Glomerular visceral epithelial cell (primary cell): Measurements from ENCODE around the gene NAA60.
"Not testable (repeated sequence)": the region's sequence is repeated elsewhere in the genome, so short reads cannot be mapped to it uniquely, and the experiment has no call there.

ENCODE experiments used
- DNase-seq: peaks from one replicate; pipeline ENCODE4 v3.0.0-alpha.2; 2016; ENCODE audit errors: extremely low spot score

NAA60 gene

GRCh38 chr16:3482659-3483241, 39.3 kb downstream of the NAA60 start:
- no peak for DNase-seq

DNA sequence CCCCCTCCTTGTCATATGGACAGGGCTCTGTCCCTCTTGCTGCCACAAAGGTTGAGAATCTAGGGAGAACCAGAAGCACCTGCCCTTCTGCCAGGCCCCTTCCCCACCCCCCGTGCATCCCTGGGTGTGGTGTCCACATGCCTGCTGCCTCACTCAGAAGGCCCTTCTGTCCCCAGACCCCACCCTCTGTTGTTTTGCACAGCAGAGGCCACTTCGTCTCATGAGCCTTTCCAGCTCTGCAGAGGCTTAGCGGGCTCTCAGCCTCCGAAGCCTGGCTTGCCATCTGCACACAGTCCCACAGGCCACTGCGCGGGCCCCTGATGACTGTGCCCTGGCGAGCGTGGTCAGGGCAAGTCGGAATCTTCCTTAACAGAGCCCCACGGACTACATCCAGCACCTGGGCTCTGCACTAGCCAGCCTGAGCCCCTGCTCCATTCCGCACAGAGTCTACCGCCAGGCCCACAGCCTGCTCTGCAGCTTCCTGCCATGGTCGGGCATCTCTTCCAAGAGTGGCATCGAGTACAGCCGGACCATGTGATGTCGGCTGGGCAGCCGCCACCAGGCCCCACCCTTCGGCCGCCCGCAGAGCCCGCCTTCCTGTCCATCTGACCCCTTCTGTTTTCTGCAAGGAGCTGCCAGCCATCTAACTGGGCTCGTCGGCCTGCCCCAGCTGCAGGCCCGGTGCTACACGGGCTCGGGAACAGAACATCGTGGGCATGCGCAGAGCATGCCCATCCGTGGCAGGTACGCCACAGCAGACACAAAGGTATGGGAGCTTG, 41.0 kb downstream of the NAA60 start:
- DNase-seq, result no peak

DNA sequence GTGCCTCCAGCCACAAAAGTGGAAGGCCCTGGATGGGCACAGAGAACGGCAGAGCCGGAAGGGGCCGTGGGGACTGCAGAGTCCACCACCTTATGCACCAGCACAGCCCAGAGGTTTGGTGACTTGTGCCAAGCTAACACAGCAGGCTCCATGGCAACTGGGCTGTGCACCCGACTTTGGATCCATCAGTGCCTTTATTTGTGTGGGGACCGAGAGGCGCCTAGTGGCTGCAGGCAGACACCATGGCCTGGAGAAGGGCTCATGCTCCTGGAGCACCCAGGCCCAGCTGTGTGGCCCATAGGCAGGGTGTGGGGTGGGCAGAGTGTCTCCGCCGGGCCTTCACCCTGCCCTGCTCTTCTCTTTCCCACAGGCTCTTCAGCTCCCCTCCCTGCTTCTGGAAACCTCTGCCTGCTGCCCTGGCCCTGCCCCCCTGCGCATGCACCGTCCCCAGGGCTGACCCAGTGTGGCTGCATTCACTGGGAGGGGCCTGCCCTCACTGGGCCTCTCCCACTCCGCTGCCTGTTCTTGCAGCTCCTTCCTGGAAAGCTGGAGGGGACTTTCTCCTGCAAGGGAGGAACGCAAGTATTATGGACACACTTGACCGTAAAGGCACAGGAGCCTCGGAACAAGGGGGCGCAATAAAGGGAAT, 41.7 kb downstream of the NAA60 start:
- DNase-seq, result no peak

- no peak for DNase-seq
These were observed 42.5 kb downstream of the NAA60 start for GRCh38 chr16:3485821-3486505.

DNA sequence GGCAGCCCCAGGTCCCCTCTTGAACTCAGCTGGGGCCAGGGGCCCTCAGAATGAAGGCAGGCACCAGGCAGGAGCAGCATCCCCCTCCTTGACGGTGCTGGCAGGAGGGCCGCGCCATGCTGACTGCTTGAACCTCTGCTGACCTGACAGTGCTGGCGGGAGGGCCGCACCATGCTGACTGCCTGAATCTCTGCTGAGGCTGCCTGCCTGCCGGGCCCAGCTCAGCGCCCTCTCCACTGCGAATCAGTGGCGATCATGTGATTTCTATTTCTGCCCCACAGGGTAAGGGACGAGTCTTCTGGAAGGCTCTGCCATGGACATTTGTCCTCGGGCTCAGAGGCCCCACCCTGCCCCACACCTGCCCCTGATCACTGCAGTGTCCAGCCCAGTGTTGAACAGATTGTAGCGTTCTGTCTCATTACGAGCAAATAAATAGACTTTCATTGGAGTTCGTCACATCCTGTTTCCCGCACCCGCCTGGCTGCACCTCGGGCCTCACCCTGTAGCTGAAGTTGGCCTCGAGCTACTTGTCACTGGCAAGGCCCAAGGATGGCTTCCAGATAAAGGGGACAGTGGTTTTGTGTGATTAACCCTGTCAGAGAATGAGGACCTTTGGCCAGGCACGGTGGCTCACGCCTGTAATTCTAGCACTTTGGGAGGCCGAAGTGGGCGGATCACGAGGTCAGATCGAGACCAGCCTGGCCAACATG, 43.2 kb downstream of the NAA60 start:
- no peak for DNase-seq

DNA sequence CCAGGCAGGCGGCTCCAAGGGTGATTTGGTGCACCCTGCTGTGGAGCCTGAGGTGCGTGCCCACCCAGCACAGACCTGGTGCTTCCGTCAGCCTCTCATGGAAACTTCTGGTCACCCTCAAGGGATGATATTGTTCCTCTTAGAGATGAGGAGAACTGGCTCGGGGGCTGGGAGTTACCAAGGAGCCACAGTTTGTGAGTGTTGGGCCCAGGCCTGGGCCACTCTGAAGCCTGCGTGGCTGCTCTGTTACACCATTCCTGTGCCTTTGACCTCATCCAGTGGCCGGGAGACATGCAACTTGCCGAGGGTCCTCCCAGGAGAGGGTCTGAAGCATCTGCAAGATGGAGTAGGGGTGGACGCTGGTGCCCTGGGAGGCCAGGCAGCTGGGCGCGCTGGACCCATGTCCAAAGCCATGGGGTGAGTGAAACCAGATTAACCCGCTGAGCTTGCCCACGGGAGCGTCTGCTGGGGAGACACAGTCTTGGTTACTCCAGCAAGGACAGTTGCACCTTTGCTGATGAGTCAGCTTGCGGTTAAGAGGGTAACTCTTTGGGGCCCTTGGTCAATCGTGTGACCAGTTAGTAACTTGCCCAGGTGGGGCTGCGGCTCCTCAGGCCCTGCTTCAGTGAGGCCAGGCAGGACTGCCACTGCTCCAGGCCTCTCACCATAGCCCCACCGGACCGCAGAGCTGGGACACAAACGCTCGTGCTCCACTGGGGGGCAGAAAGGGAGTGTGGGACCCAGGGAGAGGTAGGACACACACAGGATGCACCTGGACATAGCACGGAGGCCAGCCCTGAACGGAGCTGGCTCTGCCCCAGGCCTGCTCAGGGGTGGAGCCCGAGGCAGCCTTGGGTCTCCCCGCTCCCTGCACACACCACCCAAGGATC, 44.3 kb downstream of the NAA60 start:
- DNase-seq, result no peak

DNA sequence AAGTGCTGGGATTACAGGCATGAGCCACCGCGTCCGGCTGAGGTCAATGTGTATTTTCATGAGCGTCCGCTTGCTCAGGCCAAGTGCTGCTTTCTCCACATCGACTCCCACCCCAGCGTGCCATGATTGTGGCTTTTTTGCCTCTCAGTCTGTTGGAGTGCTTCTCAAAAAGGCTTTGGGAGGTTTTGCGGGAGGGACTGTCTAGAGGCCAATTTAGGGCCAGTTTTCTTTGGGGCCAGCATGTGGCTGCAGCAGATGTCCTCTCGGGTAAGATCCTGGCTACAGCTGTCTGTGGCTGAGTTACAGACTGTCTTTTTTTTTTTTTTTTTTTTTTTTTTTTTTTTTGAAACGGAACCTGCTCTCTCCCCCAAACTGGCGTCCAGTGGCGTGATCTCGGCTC, 45.3 kb downstream of the NAA60 start:
- DNase-seq, result no peak

DNA sequence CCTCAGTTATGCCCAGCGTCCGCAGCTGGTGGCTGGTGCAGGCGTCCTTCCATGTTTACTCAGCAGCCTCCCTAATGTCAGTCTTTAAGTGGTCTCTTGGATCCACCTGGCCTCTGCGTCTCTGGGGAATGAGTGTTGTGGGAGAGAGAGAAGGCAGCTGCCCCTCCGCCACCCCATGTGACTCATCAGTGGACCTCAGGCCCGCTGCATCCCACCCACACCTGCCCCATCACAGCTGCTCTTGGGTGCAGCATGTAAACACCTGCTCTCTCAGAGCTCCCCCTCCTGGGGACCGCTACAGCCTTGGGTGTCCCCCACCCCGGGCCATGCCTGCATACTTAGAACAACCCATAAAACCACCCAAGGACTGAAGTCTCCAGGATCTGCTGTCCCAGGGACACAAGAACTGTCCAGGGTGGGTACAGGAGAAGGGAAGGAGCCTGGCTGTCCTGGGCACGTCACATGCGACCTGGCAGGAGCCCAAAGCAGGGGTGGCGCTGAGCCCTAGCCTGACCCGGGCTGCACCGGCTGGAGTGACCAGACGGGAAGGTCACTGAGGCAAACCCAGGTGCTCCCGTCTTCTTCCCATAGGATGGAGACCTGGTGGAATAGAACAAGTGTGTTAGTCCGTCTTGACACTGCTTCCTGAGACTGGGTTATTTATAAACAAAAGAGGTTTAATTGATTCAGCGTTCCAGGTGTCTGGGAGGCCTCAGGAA, 47.6 kb downstream of the NAA60 start:
- DNase-seq, result no peak

GRCh38 chr16:3492356-3492755, 48.9 kb downstream of the NAA60 start:
- no peak for DNase-seq

GRCh38 chr16:3494386-3494973, 51.0 kb downstream of the NAA60 start:
- DNase-seq, result no peak

- DNase-seq, result no peak
These were observed 51.7 kb downstream of the NAA60 start, which contains the start of gene C16orf90 for GRCh38 chr16:3495176-3495575. TSS of gene C16orf90 (minus strand) at chr16:3495489. CDS start at chr16:3495421, 68 bp downstream.

DNA sequence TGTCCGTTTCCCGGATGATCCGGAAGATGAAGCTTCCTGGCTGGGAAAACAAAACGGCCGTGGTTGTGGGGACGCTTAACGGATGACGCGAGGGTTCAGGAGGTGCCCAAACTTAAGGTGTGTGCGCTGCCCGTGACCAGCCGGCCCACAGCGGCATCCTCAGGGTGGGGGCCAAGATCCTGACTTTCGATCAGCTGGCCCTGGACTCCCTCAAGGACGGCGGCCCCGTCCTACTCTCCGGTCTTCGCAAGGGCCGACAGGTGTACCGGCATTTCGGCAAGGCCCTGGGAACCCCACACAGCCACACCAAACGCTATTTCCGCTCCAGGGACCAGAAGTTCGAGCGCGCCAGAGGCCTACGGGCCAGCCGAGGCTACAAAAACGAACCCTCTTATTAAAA, 52.9 kb downstream of the NAA60 start:
- no peak for DNase-seq

GRCh38 chr16:3497771-3498170, 54.3 kb downstream of the NAA60 start:
- DNase-seq, result no peak

DNA sequence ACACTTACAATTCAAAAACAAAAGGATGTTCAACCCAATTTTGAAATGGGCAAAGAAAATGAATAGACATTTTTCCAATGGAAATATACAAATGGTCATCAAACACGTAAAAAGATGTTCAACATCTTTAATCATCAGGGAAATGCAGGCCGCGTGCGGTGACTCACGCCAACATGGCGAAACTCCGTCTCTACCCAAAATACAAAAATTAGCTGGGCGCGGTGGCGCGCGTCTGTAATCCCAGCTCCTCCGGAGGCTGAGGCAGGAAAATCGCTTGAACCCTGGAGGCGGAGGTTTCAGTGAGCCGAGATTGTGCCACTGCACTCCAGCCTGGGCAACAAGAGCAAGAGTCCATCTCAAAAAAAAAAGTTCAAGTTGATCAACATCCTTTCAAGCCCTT, 55.5 kb downstream of the NAA60 start:
- no peak for DNase-seq

DNA sequence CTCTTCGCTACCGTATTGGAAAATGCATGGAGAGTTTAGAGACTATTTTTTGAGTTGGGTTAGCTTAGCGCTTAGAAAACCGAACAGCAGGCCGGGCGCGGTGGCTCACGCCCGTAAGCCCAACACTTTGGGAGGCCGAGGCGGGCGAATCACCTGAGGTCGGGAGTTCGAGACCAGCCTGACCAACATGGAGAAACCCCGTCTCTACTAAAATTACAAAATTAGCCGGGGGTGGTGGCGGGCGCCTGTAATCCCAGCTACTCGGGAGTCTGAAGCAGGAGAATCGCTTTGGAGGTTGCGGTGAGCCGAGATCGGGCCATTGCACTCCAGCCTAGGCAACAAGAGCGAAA, 57.9 kb downstream of the NAA60 start:
- DNase-seq, result not testable (repeated sequence)

GRCh38 chr16:3501783-3502400, 58.4 kb downstream of the NAA60 start:
- DNase-seq, result no peak

DNA sequence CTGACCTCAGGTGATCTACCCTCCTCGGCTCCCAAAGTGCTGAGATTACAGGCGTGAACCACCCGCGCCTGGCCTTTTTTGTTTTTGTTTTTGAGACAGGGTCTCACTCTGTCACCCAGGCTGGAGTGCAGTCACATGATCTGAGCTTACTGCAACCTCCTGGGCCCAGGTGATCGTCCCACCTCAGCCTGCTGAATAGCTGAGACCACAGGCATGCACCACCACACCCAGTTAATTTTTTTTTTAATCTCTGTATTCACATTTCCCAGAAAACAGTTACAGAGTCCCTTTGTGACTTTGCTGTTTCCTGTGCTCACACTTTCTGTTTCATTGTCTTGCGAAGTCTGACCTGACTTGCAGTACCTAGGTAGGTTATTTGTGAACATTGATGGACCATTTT, 60.0 kb downstream of the NAA60 start:
- DNase-seq, result no peak

GRCh38 chr16:3508736-3509135, 65.3 kb downstream of the NAA60 start:
- DNase-seq, result no peak

GRCh38 chr16:3509470-3509928, 66.0 kb downstream of the NAA60 start:
- DNase-seq, result peak; percentile 29
